ENCODE data around the gene EMP1. TPM values are rescaled to one million over a fixed set of nuclear protein-coding genes. Genes with fewer than 3 reads are reported as not detected.

The EMP1 gene
- total RNA-seq, 4 donors from 2014 or later, result 43.2 to 837 (median 738) TPM

- in situ Hi-C loops (cut with MboI; ENCODE audit: low pct_ligation_motif_present in 1 of 4, low pct_unique_long_range_greater_than_20kb in 1 of 4, low sequenced_read_pairs in 3 of 4), result loop anchor here in 1 of 4 donors (25.0 kb wide), 1 partner anchor 908 kb away; no protein-coding TSS in a partner anchor
- no peaks in the 10 kb centered on the region for H3K27me3 ChIP-seq
- WGBS, 2 donors (ENCODE audit: low coverage in 1 of 2), result 82 to 90% methylated on average over 6 to 7 of the region's 7 CpGs
Measured at GRCh38 chr12:13253966-13254760, 57.6 kb downstream of the EMP1 start.

GRCh38 chr12:13255792-13256691 lies 59.5 kb downstream of the EMP1 start:
- in situ Hi-C loops (cut with MboI; ENCODE audit: low pct_ligation_motif_present in 1 of 4, low pct_unique_long_range_greater_than_20kb in 1 of 4, low sequenced_read_pairs in 3 of 4) (loop anchor here in 1 of 4 donors (25.0 kb wide), 1 partner anchor 906 kb away; no protein-coding TSS in a partner anchor), intact Hi-C loops (cut with DNase I; ENCODE audit: low total_unique reads) (no loop called here)
- DNase-seq, result peak; percentile 94
- H3K4me1 ChIP-seq, result peaks cover 0 to 10% (median 3%) of the 10 kb centered on the region in 4 donors
- H3K9me3 ChIP-seq, result no peaks in the 10 kb centered on the region
- no peaks in the 10 kb centered on the region for H3K27me3 ChIP-seq
- peak overlapping the region in 3 of 4 donors; percentile 3 to 27 (median 10) for H3K4me3 ChIP-seq
- H3K27ac ChIP-seq, result no peak overlapping the region
- TF ChIP-seq POLR2AphosphoS5 (IDR thresholded peaks at IDR 0.05), result peak in 1 of 3 donors; percentile 43
- no peak for TF ChIP-seq EP300 (IDR thresholded peaks at IDR 0.05; ENCODE audit: low read depth)
- peak; percentile 93 to 98 (median 96) for TF ChIP-seq CTCF (IDR thresholded peaks at IDR 0.05)
- no peaks in the 10 kb centered on the region for H3K36me3 ChIP-seq
- whole genome bisulfite sequencing, 2 donors (ENCODE audit: low coverage in 1 of 2), result 23 to 25% methylated on average over 10 to 18 of the region's 18 CpGs

More at GRCh38 chr12:13253966-13254760, 57.6 kb downstream of the EMP1 start:
- Histone ChIP-seq H3K4me1 (peaks cover 0 to 10% (median 3%) of the 10 kb centered on the region in 4 donors), H3K27ac (no peak overlapping the region), H3K4me3 (no peak overlapping the region), H3K36me3 (no peaks in the 10 kb centered on the region), H3K9me3 (no peaks in the 10 kb centered on the region)
- intact Hi-C loops (cut with DNase I; ENCODE audit: low total_unique reads), result no loop called here
- no peak for DNase-seq
- no peak for TF ChIP-seq EP300 (IDR thresholded peaks at IDR 0.05; ENCODE audit: low read depth)
- TF ChIP-seq CTCF (IDR thresholded peaks at IDR 0.05), result no peak
- no peak for TF ChIP-seq POLR2AphosphoS5 (IDR thresholded peaks at IDR 0.05)
- no peak for TF ChIP-seq POLR2A (IDR thresholded peaks at IDR 0.05)

GRCh38 chr12:13256692-13257045 lies 60.1 kb downstream of the EMP1 start:
- no peak overlapping the region for H3K27ac ChIP-seq
- no peak for DNase-seq
- peaks cover 0 to 10% (median 3%) of the 10 kb centered on the region in 4 donors for H3K4me1 ChIP-seq
- intact Hi-C loops (cut with DNase I; ENCODE audit: low total_unique reads), result no loop called here
- no peak for TF ChIP-seq CTCF (IDR thresholded peaks at IDR 0.05)
- TF ChIP-seq EP300 (IDR thresholded peaks at IDR 0.05; ENCODE audit: low read depth), result no peak
- TF ChIP-seq POLR2A (IDR thresholded peaks at IDR 0.05), result no peak
- in situ Hi-C loops (cut with MboI; ENCODE audit: low pct_ligation_motif_present in 1 of 4, low pct_unique_long_range_greater_than_20kb in 1 of 4, low sequenced_read_pairs in 3 of 4), result loop anchor here in 1 of 4 donors (25.0 kb wide), 1 partner anchor 906 kb away; no protein-coding TSS in a partner anchor
- H3K27me3 ChIP-seq, result no peaks in the 10 kb centered on the region
- no peak overlapping the region for H3K4me3 ChIP-seq
- WGBS, 2 donors (ENCODE audit: low coverage in 1 of 2), result 97% methylated on average over 4 of the region's 4 CpGs; no CpG with 5 or more reads in 1 of the 2 donors
- no peaks in the 10 kb centered on the region for H3K36me3 ChIP-seq
- H3K9me3 ChIP-seq, result no peaks in the 10 kb centered on the region

All from transverse colon (tissue), 4 donors.